ENCODE data around the gene ZMYND8. TPM values are rescaled to one million over a fixed set of nuclear protein-coding genes. Genes with fewer than 3 reads are reported as not detected.

The ZMYND8 gene
- total and polyA plus RNA-seq, 10 of the 15 experiments (the other 5 are each of a cell fraction or from before 2014, with no cell fraction given) = 12.9 to 54.8 (median 23.1) TPM

GRCh38 chr20:47223896-47224295, 132.6 kb downstream of the ZMYND8 start:
- Histone ChIP-seq H3K4me3 (no peak overlapping the region), H3K27me3 (replicated peaks in 1 of 2; ENCODE audit: control insufficient read depth in 2 of 2, insufficient read depth in 2 of 2, low read length in 1 of 2) (no peaks in the 10 kb centered on the region), H3K36me3 (ENCODE audit: control insufficient read depth in 2 of 2, insufficient read depth in 2 of 2, low read length in 1 of 2) (peaks cover 29 to 45% of the 10 kb centered on the region in 2 experiments), H3K27ac (ENCODE audit: control insufficient read depth, insufficient read depth) (no peak overlapping the region), H3K9me3 (replicated peaks; ENCODE audit: control insufficient read depth, insufficient read depth, low read length) (no peaks in the 10 kb centered on the region), H3K4me1 (ENCODE audit: control insufficient read depth, insufficient read depth, low read length) (no peaks in the 10 kb centered on the region; the same call in 1 of the 2 replicates), H3K79me2 (ENCODE audit: control insufficient read depth, insufficient read depth, low read length) (no peaks in the 10 kb centered on the region), H3K9ac (ENCODE audit: control insufficient read depth, insufficient read depth, low read length) (no peak overlapping the region), H2AFZ (ENCODE audit: control insufficient read depth, low read depth, low read length) (no peak overlapping the region), H4K20me1 (ENCODE audit: control insufficient read depth, insufficient read depth) (no peaks in the 10 kb centered on the region), H3K4me2 (ENCODE audit: control insufficient read depth, insufficient read depth) (no peak overlapping the region)
- ChIA-PET POLR2A (interaction anchor here (0.6 kb wide), 1 partner anchor 30 kb away, joined by 3 read pairs; no protein-coding TSS in a partner anchor), RAD21 (ENCODE audit: unreplicated experiment) (interaction anchor here (0.9 to 1.3 kb wide), 2 partner anchors 158 to 160 kb away, joined by 3 read pairs; no protein-coding TSS in a partner anchor), CTCF (interaction anchor here (1.3 to 3.8 kb wide), 3 partner anchors 17 to 159 kb away, joined by 3 to 38 read pairs (median 4); no protein-coding TSS in a partner anchor), SMC1A (ENCODE audit: uncharacterized antibody, unreplicated experiment) (no interaction called here)
- ATAC-seq = no peak
- 100% methylated on average over 1 of the region's 1 CpG for WGBS (ENCODE audit: insufficient coverage, insufficient replicate concordance, low lambda C conversion rate, missing lambda C conversion rate)
- TF ChIP-seq ZZZ3 (IDR thresholded peaks at IDR 0.05; ENCODE audit: control insufficient read depth, insufficient read length, low read depth) (no peak), JUND (IDR thresholded peaks at IDR 0.05; ENCODE audit: low read depth, low read length) (no peak), CBFB (IDR thresholded peaks at IDR 0.05; ENCODE audit: low read depth) (no peak), BRCA1 (IDR thresholded peaks at IDR 0.05; ENCODE audit: low read depth, low read length) (no peak), RCOR1 (conservative IDR thresholded peaks at IDR 0.05; ENCODE audit: low read depth, low read length) (no peak), ETV6 (conservative IDR thresholded peaks at IDR 0.05 in 1 of 2, IDR thresholded peaks at IDR 0.05 in 1 of 2; ENCODE audit: borderline replicate concordance in 1 of 2, low read depth in 1 of 2) (no peak), SPI1 (IDR thresholded peaks at IDR 0.05; ENCODE audit: borderline replicate concordance, insufficient read depth, low read depth, low read length) (no peak), HDGF (IDR thresholded peaks at IDR 0.05) (no peak), E4F1 (IDR thresholded peaks at IDR 0.05; ENCODE audit: borderline replicate concordance, partially characterized antibody) (no peak), STAT3 (IDR thresholded peaks at IDR 0.05; ENCODE audit: low read depth, low read length) (no peak), KAT2A (conservative IDR thresholded peaks at IDR 0.05; ENCODE audit: control insufficient read depth, low read depth, low read length) (no peak), ZSCAN29 (IDR thresholded peaks at IDR 0.05) (no peak)
- FAIRE-seq = no peak
- DNase-seq (ENCODE audit: low read depth, low spot score) = no peak
- BruUV-seq (replicated peaks) = no TSS peak
- in situ Hi-C loops (cut with MboI) = no loop called here
- intact Hi-C loops (cut with micrococcal nuclease; ENCODE audit: unreplicated experiment) = no loop called here

Data from GM12878 (cell line).